Measurements from ENCODE around the gene REEP6. TPM values are rescaled to one million over a fixed set of nuclear protein-coding genes. Genes with fewer than 3 reads are reported as not detected.

REEP6 gene
- total RNA-seq, 2 donors from 2014 or later: 6.9 to 16.6 TPM

DNA sequence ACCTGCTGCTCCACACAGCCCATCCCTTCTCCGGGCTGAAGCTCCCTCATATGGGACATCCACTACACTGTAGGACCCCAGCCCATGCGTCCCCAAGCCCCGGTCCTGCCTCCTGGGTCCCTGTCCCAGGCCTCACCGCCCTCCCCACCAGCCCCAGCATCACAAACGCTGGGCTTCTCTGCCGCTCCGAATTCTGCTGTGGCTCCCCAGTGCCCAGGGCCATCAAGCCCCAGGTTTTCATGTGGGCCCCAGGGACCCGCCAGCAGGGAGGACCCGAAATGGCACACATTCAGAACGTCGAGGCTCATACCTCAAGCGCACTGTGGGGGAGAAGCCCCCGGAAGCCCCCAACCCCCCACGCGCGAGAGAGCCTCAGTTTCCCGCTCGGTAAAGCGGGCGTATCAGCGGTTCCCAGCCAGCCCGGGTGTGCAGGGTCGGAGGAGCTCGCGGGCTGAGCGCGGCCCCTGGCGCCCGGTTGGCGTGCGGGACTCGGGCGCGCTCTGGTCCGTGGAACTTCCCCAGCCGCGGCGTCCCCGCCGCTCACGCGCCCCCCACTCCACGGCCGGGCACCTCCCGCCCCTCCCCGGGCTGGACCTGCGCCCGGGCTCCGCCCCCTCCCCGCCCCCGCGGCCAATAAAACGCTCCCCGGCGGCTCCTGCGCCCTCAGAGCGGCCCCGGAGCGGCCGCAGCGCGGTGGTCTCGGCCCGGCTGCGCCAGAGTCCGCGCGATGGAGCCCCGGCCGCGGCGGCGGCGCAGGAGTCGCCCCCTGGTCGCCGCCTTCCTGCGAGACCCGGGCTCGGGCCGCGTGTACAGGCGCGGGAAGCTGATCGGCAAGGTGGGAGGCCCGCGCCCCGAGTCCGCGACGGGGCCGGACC is 32.7 kb downstream of the REEP6 start, which contains the start of gene PLK5:
PLK5 (plus strand) TSS at position 666 of the 875 bp plus-strand sequence. CDS start 2,920 bp downstream, outside the sequence.
- no peaks in the 10 kb centered on the region for H3K36me3 ChIP-seq (replicated peaks in 1 of 2; ENCODE audit: insufficient read depth in 1 of 2, low read depth in 2 of 2)
- peaks cover 11% of the 10 kb centered on the region for H3K4me1 ChIP-seq
- intact Hi-C loops (cut with DNase I): no loop called here
- TF ChIP-seq, protein P1, sequence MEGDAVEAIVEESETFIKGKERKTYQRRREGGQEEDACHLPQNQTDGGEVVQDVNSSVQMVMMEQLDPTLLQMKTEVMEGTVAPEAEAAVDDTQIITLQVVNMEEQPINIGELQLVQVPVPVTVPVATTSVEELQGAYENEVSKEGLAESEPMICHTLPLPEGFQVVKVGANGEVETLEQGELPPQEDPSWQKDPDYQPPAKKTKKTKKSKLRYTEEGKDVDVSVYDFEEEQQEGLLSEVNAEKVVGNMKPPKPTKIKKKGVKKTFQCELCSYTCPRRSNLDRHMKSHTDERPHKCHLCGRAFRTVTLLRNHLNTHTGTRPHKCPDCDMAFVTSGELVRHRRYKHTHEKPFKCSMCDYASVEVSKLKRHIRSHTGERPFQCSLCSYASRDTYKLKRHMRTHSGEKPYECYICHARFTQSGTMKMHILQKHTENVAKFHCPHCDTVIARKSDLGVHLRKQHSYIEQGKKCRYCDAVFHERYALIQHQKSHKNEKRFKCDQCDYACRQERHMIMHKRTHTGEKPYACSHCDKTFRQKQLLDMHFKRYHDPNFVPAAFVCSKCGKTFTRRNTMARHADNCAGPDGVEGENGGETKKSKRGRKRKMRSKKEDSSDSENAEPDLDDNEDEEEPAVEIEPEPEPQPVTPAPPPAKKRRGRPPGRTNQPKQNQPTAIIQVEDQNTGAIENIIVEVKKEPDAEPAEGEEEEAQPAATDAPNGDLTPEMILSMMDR (IDR thresholded peaks at IDR 0.05): peak in 1 of 7 experiments; percentile 28
- no peak for TF ChIP-seq POLR2A (IDR thresholded peaks at IDR 0.05)
- no peak for DNase-seq
- H3K27me3 ChIP-seq: peaks cover 0 to 20% of the 10 kb centered on the region in 2 donors
- no peak for ATAC-seq
- no peak within 1 kb of the TSS for H3K4me3 ChIP-seq
- H3K27ac ChIP-seq: no peak within 1 kb of the TSS
- 13 to 58% methylated on average over 8 to 54 of the region's 92 CpGs for WGBS, 2 donors
- H3K9me3 ChIP-seq: no peaks in the 10 kb centered on the region

DNA sequence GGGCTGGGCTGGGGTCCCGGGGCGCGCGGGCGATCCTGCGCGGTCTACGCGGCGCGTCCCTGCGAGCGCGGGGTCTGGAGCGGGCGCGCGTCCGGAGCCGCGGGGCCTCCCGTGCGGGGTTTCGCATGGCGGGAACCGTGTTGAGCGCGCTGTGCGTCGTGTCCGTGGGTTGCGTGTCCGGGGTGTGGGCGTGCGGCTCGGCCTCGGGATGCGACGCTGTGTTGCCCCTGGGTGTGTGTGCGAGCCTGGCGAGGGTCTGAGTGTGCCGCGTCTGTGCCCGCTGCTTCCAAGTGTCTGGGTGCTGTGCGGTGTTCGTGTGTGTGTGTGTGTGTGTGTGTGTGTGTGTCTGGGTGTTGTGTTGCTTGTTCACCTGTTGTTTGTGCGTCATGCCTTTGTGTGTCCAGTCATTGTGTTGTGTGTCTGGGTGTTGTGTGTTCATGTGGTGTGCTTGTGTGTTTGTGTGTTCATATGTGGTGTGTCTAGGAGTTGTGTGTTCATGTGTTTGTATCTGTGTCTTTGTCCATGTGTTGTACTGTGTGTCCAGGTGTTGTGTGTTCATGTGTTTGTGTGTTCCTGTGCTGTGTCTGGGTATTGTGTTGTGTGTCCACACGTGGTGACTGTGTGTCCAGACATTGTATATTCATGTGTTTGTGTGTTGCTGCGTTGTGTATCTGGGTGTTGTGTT is 33.4 kb downstream of the REEP6 start:
- Histone ChIP-seq H3K4me3 (no peak overlapping the region), H3K9me3 (no peaks in the 10 kb centered on the region), H3K4me1 (peaks cover 11% of the 10 kb centered on the region), H3K27ac (no peak overlapping the region), H3K27me3 (peaks cover 0 to 20% of the 10 kb centered on the region in 2 donors), H3K36me3 (replicated peaks in 1 of 2; ENCODE audit: insufficient read depth in 1 of 2, low read depth in 2 of 2) (no peaks in the 10 kb centered on the region)
- ATAC-seq (no peak), DNase-seq (no peak)
- WGBS, 2 donors: 10 to 53% methylated on average over 3 to 49 of the region's 49 CpGs
- TF ChIP-seq, protein P1 (IDR thresholded peaks at IDR 0.05): no peak
- TF ChIP-seq POLR2A (IDR thresholded peaks at IDR 0.05): no peak
- intact Hi-C loops (cut with DNase I): no loop called here

DNA sequence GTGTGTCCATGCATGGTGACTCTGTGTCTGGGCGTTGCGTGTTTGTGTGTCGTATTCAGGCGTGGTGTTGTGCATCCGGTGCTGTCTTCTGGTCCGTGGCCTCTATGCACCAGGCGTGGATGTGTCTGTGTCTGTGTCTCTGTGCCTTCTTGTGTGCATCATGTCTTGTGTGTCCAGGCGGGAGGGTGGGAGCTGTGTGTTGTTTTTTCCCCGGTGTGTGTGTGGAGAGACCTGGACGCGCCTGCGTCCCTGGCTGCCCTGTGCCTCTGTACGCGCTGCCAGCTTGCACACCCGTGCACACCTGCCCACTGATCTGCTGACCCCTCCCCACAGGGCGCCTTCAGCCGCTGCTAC is 34.0 kb downstream of the REEP6 start:
- no peaks in the 10 kb centered on the region for H3K9me3 ChIP-seq
- ATAC-seq: no peak
- DNase-seq: no peak
- intact Hi-C loops (cut with DNase I): no loop called here
- no peak overlapping the region for H3K4me3 ChIP-seq
- TF ChIP-seq POLR2A (IDR thresholded peaks at IDR 0.05): no peak
- TF ChIP-seq, protein P1 (IDR thresholded peaks at IDR 0.05): no peak
- 46 to 51% methylated on average over 6 to 16 of the region's 17 CpGs for WGBS, 2 donors
- peaks cover 11% of the 10 kb centered on the region for H3K4me1 ChIP-seq
- H3K27me3 ChIP-seq: peaks cover 0 to 20% of the 10 kb centered on the region in 2 donors
- no peaks in the 10 kb centered on the region for H3K36me3 ChIP-seq (replicated peaks in 1 of 2; ENCODE audit: insufficient read depth in 1 of 2, low read depth in 2 of 2)
- no peak overlapping the region for H3K27ac ChIP-seq

DNA sequence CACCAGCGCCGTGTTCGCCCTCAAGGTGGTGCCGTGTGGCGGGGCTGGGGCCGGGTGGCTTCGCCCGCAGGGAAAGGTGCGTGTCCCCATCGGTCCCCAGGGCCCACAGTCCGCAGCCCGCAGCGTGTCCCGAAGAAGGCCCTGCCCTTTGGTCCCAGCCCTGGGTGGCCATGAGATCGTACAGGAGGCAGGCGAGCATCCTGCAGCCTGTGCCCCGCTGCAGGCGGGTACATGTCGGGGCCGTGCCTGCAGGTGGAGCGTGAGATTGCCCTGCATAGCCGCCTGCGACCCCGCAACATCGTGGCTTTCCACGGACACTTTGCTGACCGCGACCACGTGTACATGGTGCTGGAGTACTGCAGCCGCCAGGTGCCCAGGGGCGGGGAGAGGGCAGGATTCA is 34.4 kb downstream of the REEP6 start:
- ATAC-seq: no peak
- Histone ChIP-seq H3K4me1 (peaks cover 11% of the 10 kb centered on the region), H3K4me3 (no peak overlapping the region), H3K27me3 (peaks cover 0 to 20% of the 10 kb centered on the region in 2 donors), H3K36me3 (replicated peaks in 1 of 2; ENCODE audit: insufficient read depth in 1 of 2, low read depth in 2 of 2) (no peaks in the 10 kb centered on the region), H3K9me3 (no peaks in the 10 kb centered on the region), H3K27ac (no peak overlapping the region)
- intact Hi-C loops (cut with DNase I): no loop called here
- no peak for DNase-seq
- no peak for TF ChIP-seq POLR2A (IDR thresholded peaks at IDR 0.05)
- TF ChIP-seq, protein P1 (IDR thresholded peaks at IDR 0.05): no peak
- WGBS, 2 donors: 49 to 70% methylated on average over 3 to 27 of the region's 31 CpGs

Measured in body of pancreas (tissue), 4 donors.